Sigmoid colon (tissue), 7 donors: Measurements from ENCODE around the gene PCED1B. TPM values are rescaled to one million over a fixed set of nuclear protein-coding genes. Genes with fewer than 3 reads are reported as not detected.
"Not testable (repeated sequence)": the region's sequence is repeated elsewhere in the genome, so short reads cannot be mapped to it uniquely, and the experiment has no call there.

Experiments used
- DNase-seq: peaks from one replicate; pipeline ENCODE4 v3.0.0-alpha.2; 2019
- H3K27ac ChIP-seq, 4 donors: fragments of 200-600 bp; sonication (generic); one replicate each; pipeline ENCODE4 v1.5.1; 2016 to 2019; ENCODE audit warnings: mild to moderate bottlenecking in 1 of 4
- H3K27me3 ChIP-seq, 3 donors: fragments of 200-600 bp; sonication (generic); one replicate each; pipeline ENCODE4 v1.5.1; 2019; ENCODE audit warnings: mild to moderate bottlenecking in 1 of 3
- H3K36me3 ChIP-seq, 4 donors: fragments of 200-600 bp; sonication (generic); one replicate each; pipeline ENCODE4 v1.5.1; 2016 to 2019
- H3K4me1 ChIP-seq, 4 donors: fragments of 200-600 bp; sonication (generic); one replicate each; pipeline ENCODE4 v1.5.1; 2017 to 2019
- H3K4me3 ChIP-seq, 4 donors: fragments of 200-600 bp; sonication (generic); one replicate each; pipeline ENCODE4 v1.5.1; 2017 to 2019; ENCODE audit warnings: mild to moderate bottlenecking in 2 of 4, moderate library complexity in 1 of 4
- H3K9me3 ChIP-seq, 4 donors: fragments of 200-600 bp in 3 of 4; sonication (generic) in 3 of 4; one replicate each; pipeline versions ENCODE4 v1.5.1 to v1.6.1; 2013 to 2019
- CTCF ChIP-seq, 4 experiments: fragments of 450-650 bp in 3 of 4; fragments of 200-600 bp in 1 of 4; IDR thresholded peaks; one replicate each; pipeline ENCODE4 v1.5.1; 2016 to 2019; ENCODE audit warnings: antibody characterized with exemption in 4 of 4, mild to moderate bottlenecking in 3 of 4, moderate library complexity in 2 of 4
- EP300 ChIP-seq, 4 donors: sonication (generic); formaldehyde crosslinking; IDR thresholded peaks; one replicate each; pipeline ENCODE4 v1.6.1; 2017; ENCODE audit warnings: antibody characterized with exemption in 4 of 4
- POLR2A ChIP-seq, 2 donors: fragments of 450-650 bp; IDR thresholded peaks; one replicate each; pipeline ENCODE4 v1.6.1; 2016; ENCODE audit warnings: antibody characterized with exemption in 2 of 2, mild to moderate bottlenecking in 2 of 2, moderate library complexity in 2 of 2
- POLR2AphosphoS5 ChIP-seq, 4 donors: sonication (generic); formaldehyde crosslinking; IDR thresholded peaks; one replicate each; pipeline ENCODE4 v1.6.1; 2017; ENCODE audit warnings: antibody characterized with exemption in 4 of 4
- WGBS, 2 donors: extraction: QIAGEN DNeasy Blood & Tissue Kit; methylation state at CpG; one replicate each; pipeline ENCODE4 v1.1.7; 2013; 5-methylcytosine and 5-hydroxymethylcytosine counted together
- intact Hi-C: fragments of 100-400 bp; cut with DNase I; formaldehyde crosslinking; loops from one replicate; pipeline ENCODE4 v1.15.1; 2023
- polyA plus RNA-seq, 3 donors: library from polyadenylated mRNA; stranded (reverse); fragments of 200-250 nt; gene quantifications; one replicate each; pipeline ENCODE4 v1.2.3, GENCODE V29; 2013
- total RNA-seq, 4 donors: library from RNA; depleted of rRNA; stranded (reverse); fragments of >200 nt; gene quantifications; one replicate each; pipeline ENCODE4 v1.1.0, GENCODE V29; 2016
- donor health status: healthy with polysubstance abuse.
- donor health status: Bipolar disorder and iron deficiency.
- donor health status: healthy.

Gene PCED1B
- total and polyA plus RNA-seq, 7 donors, result 1.2 to 11.9 (median 5.7) TPM

- no peaks in the 10 kb centered on the region for H3K27me3 ChIP-seq
- H3K9me3 ChIP-seq, result no peaks in the 10 kb centered on the region
- H3K36me3 ChIP-seq, result peaks cover 0 to 4% (median 0%) of the 10 kb centered on the region in 4 donors
- no peak for TF ChIP-seq EP300 (IDR thresholded peaks at IDR 0.05)
- no peak for TF ChIP-seq POLR2AphosphoS5 (IDR thresholded peaks at IDR 0.05)
- no peak for TF ChIP-seq CTCF (IDR thresholded peaks at IDR 0.05)
- TF ChIP-seq POLR2A (IDR thresholded peaks at IDR 0.05), result no peak
- intact Hi-C loops, result no loop called here
- no peaks in the 10 kb centered on the region for H3K4me1 ChIP-seq
- DNase-seq, result no peak
- H3K27ac ChIP-seq, result no peak overlapping the region
- H3K4me3 ChIP-seq, result no peak overlapping the region
- WGBS, 2 donors, result 94 to 98% methylated on average over 3 of the region's 3 CpGs
Observed at GRCh38 chr12:47178014-47178413, 98.6 kb downstream of the PCED1B start.

GRCh38 chr12:47182164-47182938, 102.9 kb downstream of the PCED1B start:
- H3K36me3 ChIP-seq, DNase-seq, H3K9me3 ChIP-seq, H3K27me3 ChIP-seq, intact Hi-C loops, H3K27ac ChIP-seq, H3K4me3 ChIP-seq, H3K4me1 ChIP-seq: not testable (repeated sequence)
- 87 to 89% methylated on average over 11 of the region's 11 CpGs for WGBS, 2 donors

- H3K4me1 ChIP-seq, result peaks cover 0 to 11% (median 9%) of the 10 kb centered on the region in 4 donors
- peaks cover 0 to 4% (median 0%) of the 10 kb centered on the region in 4 donors for H3K36me3 ChIP-seq
Observed at GRCh38 chr12:47184229-47184628, 104.8 kb downstream of the PCED1B start.

GRCh38 chr12:47184813-47185212, 105.4 kb downstream of the PCED1B start:
- intact Hi-C loops, result no loop called here
- H3K36me3 ChIP-seq, result peaks cover 0 to 4% (median 0%) of the 10 kb centered on the region in 4 donors
- H3K27me3 ChIP-seq, result no peaks in the 10 kb centered on the region
- no peaks in the 10 kb centered on the region for H3K9me3 ChIP-seq
- TF ChIP-seq EP300 (IDR thresholded peaks at IDR 0.05) (no peak), POLR2A (IDR thresholded peaks at IDR 0.05) (no peak), CTCF (IDR thresholded peaks at IDR 0.05) (no peak), POLR2AphosphoS5 (IDR thresholded peaks at IDR 0.05) (no peak)
- peaks cover 0 to 16% (median 14%) of the 10 kb centered on the region in 4 donors for H3K4me1 ChIP-seq
- no peak overlapping the region for H3K27ac ChIP-seq
- no peak overlapping the region for H3K4me3 ChIP-seq
- DNase-seq, result no peak

More at GRCh38 chr12:47184229-47184628, 104.8 kb downstream of the PCED1B start:
- TF ChIP-seq CTCF (IDR thresholded peaks at IDR 0.05), result no peak
- WGBS, 2 donors, result 77 to 82% methylated on average over 3 of the region's 3 CpGs
- H3K9me3 ChIP-seq, result no peaks in the 10 kb centered on the region
- no peak overlapping the region for H3K4me3 ChIP-seq
- H3K27ac ChIP-seq, result no peak overlapping the region
- DNase-seq, result no peak
- no peaks in the 10 kb centered on the region for H3K27me3 ChIP-seq
- intact Hi-C loops, result no loop called here

- H3K4me1 ChIP-seq, result peaks cover 0 to 24% (median 21%) of the 10 kb centered on the region in 4 donors
- no peak for DNase-seq
- H3K4me3 ChIP-seq, result no peak overlapping the region
- TF ChIP-seq POLR2A (IDR thresholded peaks at IDR 0.05) (no peak), EP300 (IDR thresholded peaks at IDR 0.05) (no peak), POLR2AphosphoS5 (IDR thresholded peaks at IDR 0.05) (no peak), CTCF (IDR thresholded peaks at IDR 0.05) (no peak)
- WGBS, 2 donors, result 92 to 93% methylated on average over 2 of the region's 2 CpGs
- no peaks in the 10 kb centered on the region for H3K27me3 ChIP-seq
- no peaks in the 10 kb centered on the region for H3K9me3 ChIP-seq
- H3K36me3 ChIP-seq, result no peaks in the 10 kb centered on the region
- intact Hi-C loops, result no loop called here
- H3K27ac ChIP-seq, result no peak overlapping the region
Observed at GRCh38 chr12:47186246-47186645, 106.8 kb downstream of the PCED1B start.
